Measurements from ENCODE around the gene GABBR2. TPM values are rescaled to one million over a fixed set of nuclear protein-coding genes. Genes with fewer than 3 reads are reported as not detected.
"Not testable (repeated sequence)": the region's sequence is repeated elsewhere in the genome, so short reads cannot be mapped to it uniquely, and the experiment has no call there.

The GABBR2 gene
- total RNA-seq, 1 donor from 2014 or later: not detected

- DNase-seq (ENCODE audit: extremely low spot score, unreplicated experiment): no peak
- H3K4me1 Mint-ChIP-seq (ENCODE audit: unreplicated experiment): no peaks in the 10 kb centered on the region
- peaks cover 49% of the 10 kb centered on the region for H3K27me3 Mint-ChIP-seq (ENCODE audit: unreplicated experiment)
- no peak for TF ChIP-seq CTCF (IDR thresholded peaks at IDR 0.05)
- no peaks in the 10 kb centered on the region for H3K9me3 Mint-ChIP-seq (ENCODE audit: unreplicated experiment)
- H3K27ac Mint-ChIP-seq (ENCODE audit: unreplicated experiment): no peak overlapping the region
- H3K4me3 Mint-ChIP-seq (ENCODE audit: unreplicated experiment): no peak overlapping the region
- H3K36me3 Mint-ChIP-seq (ENCODE audit: unreplicated experiment): no peaks in the 10 kb centered on the region
Observed at GRCh38 chr9:98285446-98285845, 423.3 kb downstream of the GABBR2 start.

- Mint-ChIP-seq H3K27ac (ENCODE audit: unreplicated experiment) (no peak overlapping the region), H3K4me3 (ENCODE audit: unreplicated experiment) (no peak overlapping the region), H3K27me3 (ENCODE audit: unreplicated experiment) (peaks cover 54% of the 10 kb centered on the region), H3K36me3 (ENCODE audit: unreplicated experiment) (no peaks in the 10 kb centered on the region), H3K4me1 (ENCODE audit: unreplicated experiment) (no peaks in the 10 kb centered on the region), H3K9me3 (ENCODE audit: unreplicated experiment) (no peaks in the 10 kb centered on the region)
- DNase-seq (ENCODE audit: extremely low spot score, unreplicated experiment): no peak
- no peak for TF ChIP-seq CTCF (IDR thresholded peaks at IDR 0.05)
Observed at GRCh38 chr9:98284754-98285153, 424.0 kb downstream of the GABBR2 start.

- not testable (repeated sequence) for H3K9me3 Mint-ChIP-seq (ENCODE audit: unreplicated experiment); H3K4me3 Mint-ChIP-seq (ENCODE audit: unreplicated experiment); DNase-seq (ENCODE audit: extremely low spot score, unreplicated experiment); H3K36me3 Mint-ChIP-seq (ENCODE audit: unreplicated experiment); H3K27ac Mint-ChIP-seq (ENCODE audit: unreplicated experiment); H3K4me1 Mint-ChIP-seq (ENCODE audit: unreplicated experiment)
- peaks cover 60% of the 10 kb centered on the region for H3K27me3 Mint-ChIP-seq (ENCODE audit: unreplicated experiment)
Observed at GRCh38 chr9:98283143-98283542, 425.6 kb downstream of the GABBR2 start.

GRCh38 chr9:98281281-98281680 lies 427.5 kb downstream of the GABBR2 start:
- Mint-ChIP-seq H3K27ac (ENCODE audit: unreplicated experiment) (no peak overlapping the region), H3K4me3 (ENCODE audit: unreplicated experiment) (no peak overlapping the region), H3K4me1 (ENCODE audit: unreplicated experiment) (no peaks in the 10 kb centered on the region), H3K9me3 (ENCODE audit: unreplicated experiment) (no peaks in the 10 kb centered on the region), H3K36me3 (ENCODE audit: unreplicated experiment) (no peaks in the 10 kb centered on the region), H3K27me3 (ENCODE audit: unreplicated experiment) (peaks cover 66% of the 10 kb centered on the region)
- TF ChIP-seq CTCF (IDR thresholded peaks at IDR 0.05): no peak
- DNase-seq (ENCODE audit: extremely low spot score, unreplicated experiment): no peak

GRCh38 chr9:98280574-98280973 lies 428.2 kb downstream of the GABBR2 start:
- H3K27me3 Mint-ChIP-seq (ENCODE audit: unreplicated experiment): peaks cover 71% of the 10 kb centered on the region
- H3K9me3 Mint-ChIP-seq (ENCODE audit: unreplicated experiment): no peaks in the 10 kb centered on the region
- no peaks in the 10 kb centered on the region for H3K36me3 Mint-ChIP-seq (ENCODE audit: unreplicated experiment)
- TF ChIP-seq CTCF (IDR thresholded peaks at IDR 0.05): no peak
- H3K27ac Mint-ChIP-seq (ENCODE audit: unreplicated experiment): no peak overlapping the region
- DNase-seq (ENCODE audit: extremely low spot score, unreplicated experiment): no peak
- H3K4me3 Mint-ChIP-seq (ENCODE audit: unreplicated experiment): no peak overlapping the region
- no peaks in the 10 kb centered on the region for H3K4me1 Mint-ChIP-seq (ENCODE audit: unreplicated experiment)

- peaks cover 75% of the 10 kb centered on the region for H3K27me3 Mint-ChIP-seq (ENCODE audit: unreplicated experiment)
- H3K27ac Mint-ChIP-seq (ENCODE audit: unreplicated experiment): no peak overlapping the region
- no peaks in the 10 kb centered on the region for H3K4me1 Mint-ChIP-seq (ENCODE audit: unreplicated experiment)
- H3K36me3 Mint-ChIP-seq (ENCODE audit: unreplicated experiment): no peaks in the 10 kb centered on the region
- DNase-seq (ENCODE audit: extremely low spot score, unreplicated experiment): no peak
- H3K9me3 Mint-ChIP-seq (ENCODE audit: unreplicated experiment): no peaks in the 10 kb centered on the region
- no peak overlapping the region for H3K4me3 Mint-ChIP-seq (ENCODE audit: unreplicated experiment)
- TF ChIP-seq CTCF (IDR thresholded peaks at IDR 0.05): no peak
Observed at GRCh38 chr9:98280162-98280561, 428.6 kb downstream of the GABBR2 start.
